Measurements from ENCODE around the gene IFT27.

- no peak for TF ChIP-seq CTCF (IDR thresholded peaks at IDR 0.05)
- TF ChIP-seq POLR2A (IDR thresholded peaks at IDR 0.05) = no peak
- no peak for TF ChIP-seq EP300 (IDR thresholded peaks at IDR 0.05)
Observed at GRCh38 chr22:36736701-36737320, 39.1 kb downstream of the IFT27 start.

Measured in ovary (tissue), 3 donors.